GM23248 (cell line): ENCODE results near the gene SMPD3.

Source experiments
- EZH2 ChIP-seq: fragments of 200-600 bp; sonication (generic); IDR thresholded peaks from 2 replicates; pipeline ENCODE4 v1.6.1; 2018; ENCODE audit warnings: antibody characterized with exemption, mild to moderate bottlenecking; ENCODE audit not compliant: insufficient read depth, poor library complexity, severe bottlenecking
- EZH2phosphoT487 ChIP-seq: fragments of 200-600 bp; sonication (generic); IDR thresholded peaks from 2 replicates; pipeline ENCODE4 v1.6.1; 2018; ENCODE audit warnings: antibody characterized with exemption, moderate library complexity, mild to moderate bottlenecking, low read depth; ENCODE audit not compliant: insufficient read depth

- no peak for TF ChIP-seq EZH2
- no peak for TF ChIP-seq EZH2phosphoT487
These were observed 76.0 kb downstream of the SMPD3 start for GRCh38 chr16:68372381-68372720.
